ENCODE results near the gene FUT7. TPM values are rescaled to one million over a fixed set of nuclear protein-coding genes. Genes with fewer than 3 reads are reported as not detected.
A peak's percentile ranks its signal among the peaks of the same experiment; 100 is the strongest.

FUT7 gene
- total RNA-seq, 4 donors from 2014 or later, result 0.20 TPM; not detected in 3

GRCh38 chr9:137052998-137053943, 21.4 kb upstream of the FUT7 start:
- H3K27ac ChIP-seq, result peak overlapping the region in 2 of 4 donors; percentile 68 to 69
- TF ChIP-seq POLR2A (IDR thresholded peaks at IDR 0.05) (no peak), EP300 (IDR thresholded peaks at IDR 0.05) (no peak), CTCF (IDR thresholded peaks at IDR 0.05) (no peak), POLR2AphosphoS5 (IDR thresholded peaks at IDR 0.05) (no peak)
- no CpG with 5 or more reads among the region's 71 CpGs for WGBS, 2 donors (ENCODE audit: low coverage in 1 of 2)
- H3K9me3 ChIP-seq, result no peaks in the 10 kb centered on the region
- H3K27me3 ChIP-seq, result peaks cover 67% of the 10 kb centered on the region
- no peak for ATAC-seq
- peak overlapping the region in 1 of 2 donors; percentile 51 for H3K4me3 ChIP-seq
- H3K36me3 ChIP-seq, result no peaks in the 10 kb centered on the region
- peaks cover 0 to 71% (median 37%) of the 10 kb centered on the region in 3 donors for H3K4me1 ChIP-seq

- peaks cover 76% of the 10 kb centered on the region for H3K27me3 ChIP-seq
- H3K4me3 ChIP-seq, result no peak overlapping the region
- H3K9me3 ChIP-seq, result no peaks in the 10 kb centered on the region
- H3K27ac ChIP-seq, result no peak overlapping the region
- ATAC-seq, result no peak
- peaks cover 0 to 62% (median 34%) of the 10 kb centered on the region in 3 donors for H3K4me1 ChIP-seq
- H3K36me3 ChIP-seq, result no peaks in the 10 kb centered on the region
- 80% methylated on average over 1 of the region's 8 CpGs; no CpG with 5 or more reads in 1 of the 2 donors for WGBS, 2 donors (ENCODE audit: low coverage in 1 of 2)
- no peak for TF ChIP-seq POLR2A (IDR thresholded peaks at IDR 0.05)
These were observed 20.4 kb upstream of the FUT7 start for GRCh38 chr9:137052293-137052692.

GRCh38 chr9:137051145-137051724, 19.3 kb upstream of the FUT7 start:
- Histone ChIP-seq H3K27me3 (peaks cover 84% of the 10 kb centered on the region), H3K36me3 (no peaks in the 10 kb centered on the region), H3K27ac (no peak overlapping the region), H3K9me3 (no peaks in the 10 kb centered on the region), H3K4me3 (no peak overlapping the region), H3K4me1 (peaks cover 0 to 59% (median 33%) of the 10 kb centered on the region in 3 donors)
- ATAC-seq, result no peak
- TF ChIP-seq EP300 (IDR thresholded peaks at IDR 0.05) (no peak), POLR2A (IDR thresholded peaks at IDR 0.05) (no peak), CTCF (IDR thresholded peaks at IDR 0.05) (no peak), POLR2AphosphoS5 (IDR thresholded peaks at IDR 0.05) (no peak)
- 100% methylated on average over 1 of the region's 17 CpGs; no CpG with 5 or more reads in 1 of the 2 donors for WGBS, 2 donors (ENCODE audit: low coverage in 1 of 2)

- H3K9me3 ChIP-seq, result no peaks in the 10 kb centered on the region
- TF ChIP-seq EP300 (IDR thresholded peaks at IDR 0.05), result no peak
- TF ChIP-seq POLR2AphosphoS5 (IDR thresholded peaks at IDR 0.05), result no peak
- TF ChIP-seq CTCF (IDR thresholded peaks at IDR 0.05), result no peak
- TF ChIP-seq POLR2A (IDR thresholded peaks at IDR 0.05), result no peak
- 69% methylated on average over 2 of the region's 5 CpGs; no CpG with 5 or more reads in 1 of the 2 donors for WGBS, 2 donors (ENCODE audit: low coverage in 1 of 2)
- peaks cover 84% of the 10 kb centered on the region for H3K27me3 ChIP-seq
- no peak for ATAC-seq
- no peaks in the 10 kb centered on the region for H3K36me3 ChIP-seq
- H3K4me3 ChIP-seq, result no peak overlapping the region
- no peak overlapping the region for H3K27ac ChIP-seq
- peaks cover 0 to 57% (median 27%) of the 10 kb centered on the region in 3 donors for H3K4me1 ChIP-seq
These were observed 18.7 kb upstream of the FUT7 start for GRCh38 chr9:137050570-137050969.

GRCh38 chr9:137049544-137050449, 17.9 kb upstream of the FUT7 start:
- no peak for ATAC-seq
- TF ChIP-seq CTCF (IDR thresholded peaks at IDR 0.05), result peak in 3 of 4 experiments; percentile 40 to 60 (median 57)
- no peak for TF ChIP-seq POLR2AphosphoS5 (IDR thresholded peaks at IDR 0.05)
- Histone ChIP-seq H3K36me3 (no peaks in the 10 kb centered on the region), H3K27me3 (peaks cover 82% of the 10 kb centered on the region), H3K4me3 (no peak overlapping the region), H3K4me1 (peaks cover 0 to 57% (median 24%) of the 10 kb centered on the region in 3 donors), H3K9me3 (no peaks in the 10 kb centered on the region), H3K27ac (no peak overlapping the region)
- WGBS, 2 donors (ENCODE audit: low coverage in 1 of 2), result 60 to 75% methylated on average over 5 to 10 of the region's 38 CpGs
